SK-N-MC (cell line): Measurements from ENCODE around the gene CGB2.
A peak's percentile ranks its signal among the peaks of the same experiment; 100 is the strongest.

Source experiments
- EZH2 ChIP-seq: fragments of 200-600 bp; sonication (generic); IDR thresholded peaks from one replicate; pipeline ENCODE4 v1.6.1; 2017; ENCODE audit warnings: antibody characterized with exemption
- FOXP2 ChIP-seq: optimal IDR thresholded peaks from 2 replicates; pipeline ENCODE3; 2011; ENCODE audit warnings: mild to moderate bottlenecking, moderate library complexity; ENCODE audit not compliant: insufficient read depth; ENCODE audit errors: extremely low read length, control extremely low read depth
- POLR2AphosphoS5 ChIP-seq: IDR thresholded peaks from 2 replicates; pipeline ENCODE4 v1.6.1; 2012; ENCODE audit warnings: mild to moderate bottlenecking, low read depth, low read length, borderline replicate concordance

GRCh38 chr19:48991873-48992580 lies 39.7 kb upstream of the CGB2 start:
- TF ChIP-seq POLR2AphosphoS5 (peak; percentile 54; the same call in 1 of the 2 replicates), EZH2 (no peak), FOXP2 (no peak)
